GM18499 (cell line): Measurements from ENCODE around the gene NUDT19.
"Not testable (repeated sequence)": the region's sequence is repeated elsewhere in the genome, so short reads cannot be mapped to it uniquely, and the experiment has no call there.

Experiments used
- ATAC-seq: cut with Tn5 transposase; IDR thresholded peaks from one replicate; pipeline ENCODE4 v1.9.1; 2021; ENCODE audit warnings: moderate number of reproducible peaks; ENCODE audit not compliant: insufficient read depth, unreplicated experiment

Gene NUDT19

DNA sequence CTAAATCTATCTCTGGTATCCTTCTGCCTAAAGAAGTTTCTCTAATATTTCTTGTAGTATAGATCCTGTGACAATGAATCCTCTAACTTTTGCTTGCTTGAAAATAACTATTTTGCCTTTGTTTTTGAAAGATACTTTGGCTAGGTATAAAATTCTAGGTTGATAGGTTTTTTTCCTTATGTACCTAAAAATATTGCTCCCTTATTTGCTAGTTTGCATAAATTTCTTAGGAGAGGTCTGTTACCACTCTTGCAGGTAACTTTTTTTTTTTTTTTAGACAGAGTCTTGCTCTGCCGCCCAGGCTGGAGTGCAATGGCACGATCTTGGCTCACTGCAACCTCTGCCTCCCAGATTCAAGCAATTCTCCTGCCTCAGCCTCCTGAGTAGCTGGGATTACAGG lies 12.4 kb downstream of the NUDT19 start:
- ATAC-seq: not testable (repeated sequence)

DNA sequence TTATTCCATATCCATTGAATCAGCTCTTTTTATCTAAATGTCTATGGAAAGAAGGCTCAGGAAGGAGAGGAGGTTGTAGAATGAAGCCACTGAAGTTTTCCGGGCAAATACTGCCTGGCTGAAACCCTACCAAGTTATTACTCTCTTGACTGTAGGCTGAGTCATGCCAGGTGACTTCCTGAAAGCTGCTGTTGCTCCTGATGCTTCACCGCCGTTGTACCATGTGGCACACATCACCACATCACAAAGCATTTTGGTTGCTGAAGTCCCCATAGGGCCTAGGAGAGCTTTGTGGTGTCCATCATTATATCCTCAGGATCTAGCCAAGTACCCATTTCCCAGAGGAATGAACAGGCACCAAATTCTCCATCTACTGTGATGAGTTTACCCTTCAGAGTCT lies 16.8 kb downstream of the NUDT19 start:
- no peak for ATAC-seq

DNA sequence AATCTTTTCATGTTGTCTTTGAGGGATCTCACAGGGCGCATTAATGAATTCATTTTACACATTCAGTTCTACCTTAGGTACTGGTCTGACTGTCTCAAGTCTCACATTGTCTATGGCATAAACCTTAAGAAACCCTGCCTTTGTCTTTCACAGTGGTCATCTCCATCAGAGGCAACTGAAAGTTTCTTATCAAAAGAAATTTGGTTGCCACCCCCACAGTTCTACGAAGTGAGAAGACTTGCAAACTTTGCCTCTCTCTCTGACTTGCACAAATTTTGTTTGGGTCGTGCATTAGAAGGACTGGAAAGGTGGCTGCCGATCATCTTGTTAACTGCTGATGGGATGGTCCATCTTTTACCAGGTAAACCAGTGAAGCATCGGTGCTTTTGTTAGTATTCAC lies 17.4 kb downstream of the NUDT19 start:
- ATAC-seq: no peak

DNA sequence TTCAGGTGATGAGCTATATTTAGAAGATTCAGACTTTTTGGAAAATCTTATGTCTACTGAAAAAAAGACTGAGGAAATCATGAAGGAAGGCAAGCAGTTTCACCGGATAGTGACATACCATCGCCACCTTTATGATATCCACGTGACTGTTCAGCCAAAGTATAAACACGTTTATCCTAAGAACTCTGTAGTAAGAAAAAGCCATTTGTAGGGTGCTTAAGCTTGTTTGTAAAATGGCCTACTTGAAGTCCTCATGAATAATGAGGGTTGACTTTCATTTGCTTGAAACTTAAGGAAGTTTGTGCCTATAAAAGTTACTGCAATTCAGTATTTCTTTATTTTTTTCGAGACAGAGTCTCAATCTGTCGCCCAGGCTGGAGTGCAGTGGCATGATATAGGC lies 20.1 kb downstream of the NUDT19 start:
- no peak for ATAC-seq

DNA sequence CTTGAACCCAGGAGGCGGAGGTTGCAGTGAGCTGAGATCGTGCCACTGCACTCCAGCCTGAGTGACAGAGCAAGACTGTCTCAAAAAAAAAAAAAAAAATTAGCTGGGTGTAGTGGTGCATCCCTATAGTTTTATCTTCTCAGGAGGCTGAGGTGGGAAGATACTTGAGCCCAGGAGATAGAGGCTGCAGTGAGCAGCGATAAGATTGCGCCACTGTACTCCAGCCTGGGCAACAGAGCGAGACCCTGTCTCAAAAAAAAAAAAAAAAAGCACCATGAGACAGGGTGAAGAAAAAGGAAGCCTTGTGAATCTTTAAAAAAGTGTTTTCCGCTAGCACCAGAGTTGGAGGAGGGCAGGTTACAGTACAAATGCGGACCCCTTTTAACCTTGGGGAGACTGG lies 24.6 kb downstream of the NUDT19 start:
- ATAC-seq: not testable (repeated sequence)

DNA sequence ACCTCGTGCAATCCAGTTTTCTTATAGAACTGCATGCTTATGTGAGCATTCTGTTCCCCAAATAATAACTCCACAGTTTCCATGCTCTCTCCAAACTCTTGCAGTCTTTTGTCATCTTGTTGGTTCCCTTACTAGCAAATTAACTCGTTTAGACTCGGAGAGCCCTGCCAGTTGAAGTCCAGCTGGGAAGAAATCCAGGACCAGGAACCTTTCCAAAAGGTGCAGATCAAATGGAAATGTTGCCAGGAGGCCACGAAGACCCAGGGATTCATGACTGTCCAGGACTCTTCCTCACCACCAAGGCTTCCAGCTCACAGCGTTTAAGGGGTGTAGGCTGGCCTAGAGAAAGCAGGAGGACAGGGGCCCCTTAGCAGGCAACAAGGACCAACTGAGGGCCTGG lies 25.9 kb downstream of the NUDT19 start:
- no peak for ATAC-seq

DNA sequence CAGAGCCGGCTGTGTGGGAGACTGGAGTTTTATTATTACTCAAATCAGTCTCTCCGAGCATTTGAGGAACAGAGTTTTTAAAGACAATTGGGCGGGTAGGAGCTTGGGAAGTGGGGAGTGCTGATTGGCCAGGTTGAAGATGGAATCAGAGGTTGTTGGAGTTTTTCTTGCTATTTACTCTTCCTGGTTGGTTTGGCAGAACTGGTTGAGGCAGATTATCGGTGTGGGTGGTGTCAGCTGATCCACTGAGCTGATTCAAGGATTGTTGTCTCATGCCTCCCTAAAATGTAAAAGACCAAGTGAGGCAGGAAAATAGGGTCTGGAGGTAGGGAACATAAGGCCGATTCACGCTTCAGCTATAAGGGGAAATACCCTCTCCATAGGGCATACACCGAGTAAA lies 26.7 kb downstream of the NUDT19 start:
- ATAC-seq: no peak

DNA sequence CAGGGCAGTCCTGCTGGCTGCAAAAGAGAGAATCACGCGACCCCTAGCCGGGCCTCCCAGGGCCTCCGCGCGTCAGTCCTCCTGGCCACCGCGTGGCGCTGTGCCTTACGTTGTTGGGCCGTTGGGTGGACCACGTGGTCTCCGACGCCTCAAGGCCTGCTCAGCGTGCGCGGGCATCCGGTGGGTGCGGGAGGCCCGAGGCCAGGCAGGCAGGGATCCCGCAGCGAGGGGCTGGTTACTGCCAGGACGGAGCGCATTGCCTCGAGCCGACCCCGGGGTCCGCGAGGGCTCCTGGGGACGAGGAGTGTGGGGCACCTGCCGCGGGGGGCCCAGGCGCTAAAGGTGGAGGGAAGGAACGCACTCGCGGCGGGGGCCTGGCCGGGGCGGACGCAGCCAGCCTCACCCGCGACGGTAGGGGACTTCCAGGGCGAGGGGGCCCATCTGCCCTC lies 28.0 kb downstream of the NUDT19 start, which contains the start of gene TDRD12:
Gene TDRD12 (plus strand): TSS at position 157 of the 449 bp plus-strand sequence. CDS start 306 bp downstream, outside the sequence.
- no peak for ATAC-seq

DNA sequence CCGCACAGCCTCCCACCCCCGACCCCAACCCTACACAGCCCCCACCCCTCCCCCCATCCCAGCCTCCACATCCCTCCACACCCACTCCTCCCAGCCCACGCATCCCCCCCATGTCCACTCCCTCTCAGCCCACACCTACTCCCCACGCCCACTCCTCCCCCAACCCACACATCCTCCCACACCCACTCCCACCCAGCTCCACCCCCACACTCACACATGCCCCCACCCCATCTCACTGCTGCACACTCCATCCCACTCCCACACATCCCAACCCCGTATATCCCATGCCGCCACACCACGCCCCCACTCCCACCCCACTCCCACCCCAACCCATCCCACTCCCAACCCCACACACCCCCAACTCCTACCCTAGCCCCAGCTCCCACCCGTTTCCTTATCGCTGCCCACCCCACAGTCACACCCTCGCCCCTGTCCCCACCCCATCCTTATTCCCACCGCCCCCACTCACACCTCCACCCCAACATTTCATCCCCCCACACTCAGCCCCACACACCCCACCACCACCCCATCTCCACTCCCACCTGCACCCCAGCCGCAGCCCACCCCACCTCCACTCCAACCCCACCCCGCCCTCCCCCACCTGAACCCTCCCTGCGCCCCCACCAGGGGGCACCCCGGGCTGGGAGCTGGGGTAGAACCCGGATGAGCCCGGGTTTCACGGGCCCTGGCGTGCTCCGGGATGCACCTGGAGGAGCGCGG lies 28.8 kb downstream of the NUDT19 start:
- no peak for ATAC-seq

DNA sequence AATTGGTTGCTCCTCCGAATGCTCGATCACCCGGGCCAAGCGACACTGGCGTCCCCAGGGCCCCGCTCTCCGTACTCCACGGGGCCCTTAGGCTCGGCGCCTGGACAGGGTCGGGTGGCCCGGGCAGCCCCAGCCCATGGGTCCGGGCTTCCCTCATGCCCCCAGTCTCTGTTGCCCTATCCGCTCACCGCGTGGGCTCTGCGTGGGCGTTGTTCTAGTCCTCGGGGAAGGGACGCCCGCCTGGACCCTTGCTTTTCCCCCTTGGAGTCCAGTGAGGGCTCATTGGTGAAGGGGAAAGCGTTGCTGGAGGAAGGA lies 29.3 kb downstream of the NUDT19 start:
- no peak for ATAC-seq

DNA sequence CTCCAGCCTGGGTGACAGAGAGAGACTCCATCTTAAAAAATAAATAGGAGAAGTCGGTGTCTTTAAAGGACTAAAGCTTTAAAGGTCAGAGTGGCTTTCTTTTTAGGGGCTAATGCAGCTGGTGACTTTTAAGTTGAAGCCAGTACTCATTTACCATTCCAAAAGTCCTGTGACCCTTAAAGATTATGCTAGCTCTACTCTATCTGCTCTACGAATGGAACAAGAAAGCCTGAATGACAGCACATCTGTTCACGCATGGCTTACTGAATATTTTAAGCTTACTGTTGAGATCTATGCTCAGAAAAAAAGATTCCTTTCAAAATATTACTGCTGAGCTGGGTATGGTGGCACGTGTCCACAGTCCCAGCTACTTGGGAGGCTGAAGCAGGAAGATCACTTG lies 44.3 kb downstream of the NUDT19 start:
- no peak for ATAC-seq

DNA sequence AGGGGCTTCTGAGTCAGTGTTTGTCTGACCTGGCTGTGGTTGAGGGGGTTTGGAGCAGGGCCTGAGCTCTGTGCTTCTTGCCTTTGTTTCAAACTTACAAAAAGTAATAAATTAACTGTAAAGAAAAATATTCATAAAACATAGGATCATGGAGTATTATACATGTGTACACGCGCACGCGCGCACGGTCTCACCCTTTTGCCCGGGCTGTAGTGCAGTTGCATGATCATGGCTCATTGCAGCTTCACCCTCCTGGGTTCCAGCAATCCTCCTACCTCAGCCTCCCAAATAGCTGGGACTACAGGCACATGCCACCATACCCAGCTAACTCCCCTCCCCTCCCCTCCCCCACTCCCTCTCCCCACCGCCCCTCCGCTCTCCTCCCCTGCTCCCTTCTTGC lies 51.4 kb downstream of the NUDT19 start:
- no peak for ATAC-seq

DNA sequence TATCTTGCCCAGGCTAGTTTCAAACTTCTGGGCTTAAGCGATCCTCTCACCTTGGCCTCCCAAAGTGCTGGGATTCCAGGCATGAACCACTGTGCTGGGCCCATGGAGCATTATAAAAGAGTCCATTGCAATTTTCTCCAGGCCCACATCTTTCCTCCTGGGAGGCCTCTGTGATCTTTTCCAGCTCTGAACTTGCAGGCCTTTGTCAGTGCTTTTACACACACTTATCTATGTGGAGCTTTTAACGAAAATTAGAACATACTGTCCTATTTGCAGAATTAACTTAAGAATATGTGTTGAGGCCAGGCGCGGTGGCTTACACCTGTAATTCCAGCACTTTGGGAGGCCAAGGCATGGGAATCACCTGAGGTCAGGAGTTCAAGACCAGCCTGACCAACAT lies 51.8 kb downstream of the NUDT19 start:
- ATAC-seq: no peak

DNA sequence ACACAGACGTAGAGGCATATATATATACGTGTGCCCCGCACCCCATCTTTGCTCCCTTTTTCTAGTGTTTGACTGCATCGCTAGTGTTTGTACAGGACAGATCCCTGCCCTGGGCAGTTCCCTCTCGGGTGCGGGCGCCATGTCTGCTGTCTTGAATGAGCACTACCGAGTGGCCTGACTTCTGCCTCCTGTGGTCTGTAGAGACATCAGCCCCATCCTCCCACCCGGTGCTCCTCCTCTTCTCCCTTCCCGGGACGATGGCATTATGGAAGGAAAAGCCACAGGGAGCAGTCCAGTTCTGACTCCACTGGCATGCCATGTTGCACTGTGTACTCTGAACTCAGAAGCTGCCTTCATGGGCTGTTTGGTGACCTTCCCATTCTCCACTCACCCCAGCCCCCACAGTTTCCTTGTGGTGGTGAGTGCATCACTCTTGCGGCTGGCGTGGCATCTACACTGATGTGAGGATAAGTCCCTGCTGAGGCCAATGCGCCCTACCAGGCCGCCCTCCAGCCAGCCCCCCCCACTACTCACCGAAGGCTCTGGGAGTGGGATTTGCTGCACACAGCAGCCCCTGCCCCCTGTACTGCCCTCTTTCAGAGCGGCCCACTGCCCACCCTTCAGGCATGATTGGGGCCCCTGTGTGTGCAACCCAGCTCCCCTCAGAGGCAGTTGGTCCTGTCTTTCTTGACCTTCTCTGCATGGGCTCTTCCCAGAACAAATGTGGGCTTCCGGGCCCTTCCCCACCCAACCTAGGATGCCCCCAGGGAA lies 53.1 kb downstream of the NUDT19 start:
- ATAC-seq: no peak

DNA sequence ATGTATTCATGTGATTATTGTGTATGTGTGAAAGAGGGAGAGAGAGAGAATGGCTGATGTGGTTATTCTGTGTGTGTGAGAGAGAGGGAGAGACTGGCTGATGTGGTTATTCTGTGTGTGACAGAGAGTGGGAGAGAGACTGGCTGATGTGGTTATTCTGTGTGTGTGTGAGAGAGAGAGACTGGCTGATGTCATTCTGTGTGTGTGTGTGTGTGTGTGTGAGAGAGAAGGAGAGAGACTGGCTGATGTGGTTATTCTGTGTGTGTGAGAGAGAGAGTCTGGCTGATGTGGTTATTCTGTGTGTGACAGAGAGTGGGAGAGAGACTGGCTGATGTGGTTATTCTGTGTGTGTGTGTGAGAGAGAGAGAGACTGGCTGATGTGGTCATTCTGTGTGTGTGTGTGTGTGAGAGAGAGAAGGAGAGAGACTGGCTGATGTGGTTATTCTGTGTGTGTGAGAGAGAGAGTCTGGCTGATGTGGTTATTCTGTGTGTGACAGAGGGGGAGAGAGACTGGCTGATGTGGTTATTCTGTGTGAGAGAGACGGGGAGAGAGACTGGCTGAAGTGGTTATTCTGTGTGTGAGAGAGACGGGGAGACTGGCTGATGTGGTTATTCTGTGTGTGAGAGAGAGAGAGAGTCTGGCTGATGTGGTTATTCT lies 54.1 kb downstream of the NUDT19 start:
- not testable (repeated sequence) for ATAC-seq

DNA sequence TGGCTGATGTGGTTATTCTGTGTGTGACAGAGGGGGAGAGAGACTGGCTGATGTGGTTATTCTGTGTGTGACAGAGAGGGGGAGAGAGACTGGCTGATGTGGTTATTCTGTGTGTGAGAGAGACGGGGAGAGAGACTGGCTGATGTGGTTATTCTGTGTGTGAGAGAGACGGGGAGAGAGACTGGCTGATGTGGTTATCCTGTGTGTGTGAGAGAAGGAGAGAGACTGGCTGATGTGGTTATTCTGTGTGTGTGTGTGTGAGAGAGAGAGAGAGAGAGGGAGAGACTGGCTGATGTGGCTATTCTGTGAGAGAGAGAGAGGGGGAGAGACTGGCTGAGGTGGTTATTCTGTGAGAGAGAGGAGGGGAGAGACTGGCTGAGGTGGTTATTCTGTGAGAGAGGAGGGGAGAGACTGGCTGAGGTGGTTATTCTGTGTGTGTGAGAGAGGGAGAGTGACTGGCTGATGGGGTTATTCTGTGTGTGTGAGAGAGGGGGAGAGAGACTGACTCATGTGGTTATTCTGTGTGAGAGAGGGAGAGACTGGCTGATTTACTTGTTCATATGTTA lies 55.1 kb downstream of the NUDT19 start:
- ATAC-seq: not testable (repeated sequence)

DNA sequence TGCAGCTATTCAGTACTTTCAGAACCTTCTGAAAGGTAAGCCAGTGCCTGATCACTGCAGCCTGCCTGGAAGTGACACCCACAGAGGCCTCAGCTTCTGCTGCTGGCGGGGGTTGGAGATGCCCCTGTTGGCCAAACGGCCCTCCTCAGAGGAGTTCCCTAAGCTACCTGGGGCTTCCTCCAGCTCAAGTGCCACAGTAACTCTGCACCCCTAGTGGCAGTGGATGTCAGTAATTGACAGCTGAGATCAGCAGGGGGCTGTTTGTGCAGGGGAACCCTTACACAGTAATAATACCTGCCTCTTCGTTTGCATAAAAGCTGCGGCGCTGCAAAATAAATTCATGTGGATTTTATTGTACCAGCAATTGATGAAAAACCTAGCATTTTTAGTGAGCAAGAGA lies 56.9 kb downstream of the NUDT19 start:
- no peak for ATAC-seq

DNA sequence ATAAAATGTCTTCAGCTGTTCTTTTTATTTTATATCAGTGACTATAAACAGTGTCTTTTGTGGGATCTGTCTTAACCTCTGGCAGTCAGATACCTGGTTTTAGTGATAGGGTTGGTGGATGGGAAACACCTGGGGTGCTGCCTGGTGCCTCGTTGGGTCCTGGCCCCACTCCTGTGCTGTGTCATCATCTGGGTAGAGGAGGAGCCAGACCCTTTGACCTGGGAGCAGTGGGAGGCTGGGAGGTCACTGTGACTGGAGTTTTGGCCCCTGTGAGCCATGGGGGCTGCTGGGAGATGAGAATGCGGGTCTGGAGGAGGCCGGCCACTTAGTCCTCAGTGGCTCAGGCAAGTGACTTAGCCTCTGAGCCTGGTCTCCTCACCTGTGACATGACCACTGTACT lies 57.3 kb downstream of the NUDT19 start:
- no peak for ATAC-seq

DNA sequence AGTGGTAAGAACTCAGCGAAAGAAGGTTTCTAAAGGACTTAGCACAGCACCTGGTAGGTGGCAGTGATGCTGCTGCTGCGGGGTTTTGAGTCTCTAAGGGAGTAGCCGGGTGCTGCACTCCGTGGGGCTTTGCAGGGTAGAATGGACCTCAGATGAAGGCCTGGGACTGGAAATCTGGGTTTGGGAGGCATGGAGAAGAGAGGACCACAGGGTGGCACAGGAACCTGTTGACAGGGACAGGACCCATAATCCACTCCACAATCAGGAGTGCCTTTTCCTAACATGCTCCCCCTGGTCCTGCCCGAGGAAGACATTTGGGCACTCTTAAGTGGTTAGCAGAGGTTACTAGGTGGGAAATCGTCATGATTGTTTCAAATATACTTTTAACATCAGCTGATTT lies 57.7 kb downstream of the NUDT19 start:
- ATAC-seq: no peak

DNA sequence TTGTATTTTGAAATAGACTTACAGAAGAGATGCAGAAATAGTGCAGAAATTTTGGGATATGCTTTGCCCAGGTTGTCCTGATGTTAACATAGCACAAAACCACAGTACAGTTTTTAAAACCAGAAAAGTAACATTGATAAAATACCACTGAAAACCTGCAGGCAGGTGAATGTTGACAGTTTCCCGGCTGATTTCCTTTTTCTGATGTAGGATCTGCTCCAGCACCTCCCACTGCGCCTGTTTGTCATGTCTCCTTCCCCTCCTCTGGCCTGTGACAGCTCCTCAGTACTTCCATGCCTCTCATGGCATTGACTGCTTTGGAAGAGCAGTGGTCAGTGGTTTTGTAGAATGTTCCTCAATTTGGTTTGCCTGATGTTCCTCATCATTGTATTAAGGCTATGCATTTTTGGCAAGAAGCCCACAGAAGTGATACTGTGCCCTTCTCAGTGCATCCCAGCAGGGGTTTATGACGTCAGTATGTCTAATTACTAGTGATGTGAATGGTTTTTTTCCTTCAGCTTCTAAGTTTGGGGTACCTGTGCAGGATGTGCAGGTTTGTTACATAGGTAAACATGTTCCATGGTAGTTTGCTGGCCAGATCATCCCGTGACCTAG lies 58.9 kb downstream of the NUDT19 start:
- no peak for ATAC-seq

DNA sequence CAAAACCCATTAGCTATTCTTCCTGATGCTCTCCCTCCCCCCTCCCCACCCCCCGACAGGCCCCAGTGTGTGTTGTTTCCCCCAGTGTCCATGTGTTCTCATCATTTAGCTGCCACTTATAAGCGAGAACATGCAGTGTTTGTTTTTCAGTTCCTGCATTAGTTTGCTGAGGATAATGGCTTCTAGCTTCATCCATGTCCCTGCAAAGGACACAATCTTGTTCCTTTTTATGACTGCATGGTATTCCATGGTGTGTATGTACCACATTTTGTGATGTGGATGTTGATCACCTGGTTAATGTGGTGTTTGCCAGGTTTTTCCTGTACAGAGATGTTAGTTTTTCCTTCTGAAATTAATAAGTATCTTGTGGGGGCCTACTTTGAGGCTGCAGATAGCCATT lies 59.4 kb downstream of the NUDT19 start:
- ATAC-seq: no peak
